Right hindlimb (tissue), 1 donor: Measurements from ENCODE around the gene SLC9C2.
A peak's percentile ranks its signal among the peaks of the same experiment; 100 is the strongest.
"Not testable (repeated sequence)": the region's sequence is repeated elsewhere in the genome, so short reads cannot be mapped to it uniquely, and the experiment has no call there.

ENCODE experiments used
- DNase-seq: peaks from one replicate; pipeline ENCODE4 v3.0.0-alpha.2; 2018

Gene SLC9C2

DNA sequence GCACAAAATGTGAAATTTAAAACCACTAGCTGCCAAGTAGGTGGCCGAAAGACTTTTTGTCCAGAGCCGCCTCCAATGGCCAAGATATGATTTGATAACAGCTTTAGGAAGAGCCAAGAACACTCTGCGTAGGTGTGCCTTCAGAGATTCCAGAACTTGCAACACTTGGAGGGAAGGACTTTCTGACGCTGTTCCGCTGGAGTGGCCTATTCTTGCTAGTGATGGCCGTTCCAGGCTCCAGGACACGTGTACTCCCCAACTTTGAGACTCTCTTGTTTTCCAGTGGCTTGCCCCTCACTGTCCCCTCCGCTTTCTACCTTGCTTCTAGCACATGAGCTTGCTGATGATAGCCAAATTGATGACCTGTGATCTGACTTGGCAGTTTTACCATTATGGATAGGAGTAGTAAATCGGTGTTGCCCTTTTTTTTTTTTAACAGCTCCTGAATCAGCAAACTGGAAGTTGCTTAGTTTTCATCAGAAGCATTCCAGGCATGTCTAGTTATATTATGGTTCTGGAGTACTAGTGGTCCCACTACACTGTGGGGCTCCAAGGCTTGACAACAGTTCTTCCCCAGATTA is 124.7 kb downstream of the SLC9C2 start:
- DNase-seq: peak; percentile 66

GRCh38 chr1:173477286-173478093 is 125.4 kb downstream of the SLC9C2 start, which contains the start of gene PRDX6:
Gene PRDX6 (plus strand): TSS chr1:173477335. CDS start chr1:173477398, 63 bp downstream.
- DNase-seq: no peak

DNA sequence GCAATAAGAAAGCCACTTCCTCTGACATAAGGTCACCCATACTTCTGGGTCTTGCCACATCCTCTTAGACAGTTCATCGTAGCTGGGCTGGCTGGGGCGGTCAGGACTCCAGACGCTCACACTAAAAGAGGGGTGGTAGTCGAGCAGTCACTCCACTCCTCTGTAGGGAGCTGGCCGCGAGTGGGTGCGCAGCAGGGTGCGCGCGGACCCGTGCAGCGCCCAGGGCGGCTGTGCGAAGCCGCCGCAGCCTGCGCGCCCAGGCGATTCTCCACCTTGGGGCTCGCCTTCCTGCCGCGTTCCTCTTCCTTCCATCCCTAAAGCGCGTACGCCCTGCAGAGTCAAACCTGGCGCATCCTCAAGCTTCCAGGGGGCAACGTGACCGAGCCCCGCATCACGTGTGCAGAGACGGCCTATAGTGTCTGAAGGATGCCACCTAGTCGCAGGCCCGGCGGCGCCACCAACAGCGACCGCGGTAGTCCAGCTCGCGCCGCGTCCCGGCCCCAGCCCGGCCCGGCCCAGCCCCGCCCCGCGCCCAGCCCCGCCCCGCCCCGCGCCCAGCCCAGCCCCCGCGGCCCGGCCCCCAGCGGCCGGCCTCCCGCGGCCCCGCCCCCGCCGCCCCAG is 126.1 kb downstream of the SLC9C2 start:
- peak; percentile 93 for DNase-seq

DNA sequence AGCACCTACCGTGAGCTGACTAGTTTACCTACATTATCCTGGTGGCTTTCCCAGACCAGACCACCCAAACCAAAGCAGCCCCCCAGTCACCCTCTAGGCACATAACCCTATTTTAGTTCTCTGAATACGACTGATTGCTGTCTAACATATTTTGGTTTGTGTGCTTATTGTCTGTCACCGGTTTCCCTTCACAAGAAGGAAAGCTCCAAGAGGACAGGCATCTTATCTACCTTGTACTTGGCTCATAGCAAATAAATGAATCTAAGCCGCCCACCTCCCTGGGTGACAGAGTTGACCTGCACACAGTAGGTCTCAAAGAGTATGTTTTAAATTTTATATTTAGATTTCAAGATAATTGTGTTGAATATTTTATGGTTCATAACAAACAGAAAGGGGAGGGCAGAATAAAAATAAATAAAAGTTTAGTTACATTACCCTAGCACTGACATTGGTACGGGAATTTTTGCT is 126.6 kb downstream of the SLC9C2 start:
- DNase-seq: no peak

DNA sequence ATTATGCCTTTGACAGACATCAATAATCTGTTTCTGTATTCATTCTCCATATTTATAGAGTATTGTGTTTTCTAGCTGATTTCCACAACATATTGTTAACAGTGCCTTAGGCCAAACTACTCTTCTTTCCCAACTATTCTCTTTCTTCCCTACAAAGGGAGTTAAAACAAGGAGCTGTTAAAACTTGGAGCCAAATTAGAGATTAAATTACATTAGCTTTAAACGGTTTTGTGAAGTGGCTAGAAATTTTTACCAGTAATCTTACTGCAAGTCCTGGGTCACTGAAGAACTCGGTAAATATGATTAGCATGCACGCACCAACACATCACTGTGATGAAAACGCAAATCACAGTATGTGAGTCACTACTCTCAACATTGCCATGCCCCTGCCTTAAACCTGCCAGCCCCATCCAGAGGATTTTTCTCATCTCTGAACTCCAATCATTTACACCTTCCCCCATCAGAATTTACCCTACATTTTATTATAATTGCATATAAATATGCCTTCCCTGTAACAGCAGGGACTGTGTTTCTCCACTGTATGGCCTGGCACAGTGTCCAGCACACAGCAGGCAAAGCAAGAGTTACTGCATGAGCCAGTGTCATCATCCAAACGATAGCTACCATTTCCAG is 127.2 kb downstream of the SLC9C2 start:
- no peak for DNase-seq

DNA sequence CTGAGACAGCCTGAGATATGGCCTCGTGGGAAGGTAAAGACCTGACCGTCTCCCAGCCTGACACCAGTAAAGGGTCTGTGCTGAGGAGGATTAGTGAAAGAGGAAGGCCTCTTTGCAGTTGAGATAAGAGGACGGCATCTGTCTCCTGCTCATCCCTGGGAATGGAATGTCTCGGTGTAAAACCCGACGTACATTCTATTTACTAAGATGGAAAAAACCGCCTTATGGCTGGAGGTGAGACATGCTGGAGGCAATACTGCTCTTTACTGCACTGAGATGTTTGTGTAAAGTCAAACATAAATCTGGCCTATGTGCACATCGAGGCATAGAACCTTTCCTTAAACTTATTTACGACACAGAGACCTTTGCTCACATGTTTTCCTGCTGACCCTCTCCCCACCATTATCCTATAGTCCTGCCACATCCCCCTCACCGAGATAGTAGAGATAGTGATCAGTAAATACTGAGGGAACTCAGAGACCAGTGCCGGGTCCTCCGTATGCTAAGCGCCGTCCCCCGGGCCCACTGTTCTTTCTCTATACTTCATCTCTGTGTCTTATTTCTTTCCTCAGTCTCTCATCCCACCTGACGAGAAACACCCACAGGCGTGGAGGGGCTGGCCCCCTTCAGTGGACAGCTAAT is 128.0 kb downstream of the SLC9C2 start:
- not testable (repeated sequence) for DNase-seq

DNA sequence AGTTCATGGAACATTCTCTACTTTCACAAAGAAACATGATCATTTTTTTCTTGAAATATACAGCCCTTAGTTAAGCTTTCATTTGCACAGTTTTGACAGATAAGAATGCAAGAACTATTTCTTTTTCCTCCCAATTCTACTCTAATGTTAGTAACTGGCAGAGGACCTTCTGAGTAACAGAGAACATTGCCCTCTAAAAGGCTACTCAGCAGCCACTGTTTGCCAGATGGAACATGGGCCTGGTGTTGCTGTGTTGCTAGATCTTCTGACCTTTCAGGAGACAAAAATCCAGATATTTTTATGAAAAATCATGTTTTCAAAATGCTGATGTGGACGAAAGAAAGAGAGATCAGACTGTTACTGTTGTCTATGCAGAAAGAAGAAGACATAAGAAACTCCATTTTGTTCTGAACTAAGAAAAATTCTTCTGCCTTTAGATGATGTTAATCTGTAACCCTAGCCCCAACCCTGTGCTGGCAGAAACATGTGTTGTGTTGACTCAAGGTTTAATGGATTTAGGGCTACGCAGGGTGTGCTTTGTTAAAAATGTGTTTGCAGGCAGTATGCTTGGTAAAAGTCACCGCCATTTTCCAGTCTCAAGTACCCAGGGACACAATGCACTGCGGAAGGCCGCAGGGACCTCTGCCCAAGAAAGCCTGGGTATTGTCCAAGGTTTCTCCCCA is 128.6 kb downstream of the SLC9C2 start:
- no peak for DNase-seq

GRCh38 chr1:173473599-173474011 is 129.3 kb downstream of the SLC9C2 start:
- no peak for DNase-seq

DNA sequence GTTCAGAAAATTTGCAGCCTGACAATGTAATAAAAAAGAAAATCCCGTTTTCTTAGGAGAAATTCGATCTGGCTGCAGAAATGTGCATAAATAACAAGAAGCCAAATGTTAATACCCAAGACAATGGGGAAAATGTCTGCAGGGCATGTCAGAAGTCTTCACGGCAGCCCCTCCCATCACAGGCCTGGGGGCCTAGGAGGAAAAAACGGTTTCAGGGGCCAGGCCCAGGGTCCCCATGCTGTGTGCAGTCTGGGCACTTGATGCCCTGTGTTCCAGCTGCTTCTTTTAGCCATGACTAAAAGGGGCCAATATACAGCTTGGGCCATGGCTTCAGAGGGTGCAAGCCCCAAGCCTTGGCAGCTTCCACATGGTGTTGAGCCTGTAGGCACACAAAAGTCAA is 132.3 kb downstream of the SLC9C2 start:
- no peak for DNase-seq

DNA sequence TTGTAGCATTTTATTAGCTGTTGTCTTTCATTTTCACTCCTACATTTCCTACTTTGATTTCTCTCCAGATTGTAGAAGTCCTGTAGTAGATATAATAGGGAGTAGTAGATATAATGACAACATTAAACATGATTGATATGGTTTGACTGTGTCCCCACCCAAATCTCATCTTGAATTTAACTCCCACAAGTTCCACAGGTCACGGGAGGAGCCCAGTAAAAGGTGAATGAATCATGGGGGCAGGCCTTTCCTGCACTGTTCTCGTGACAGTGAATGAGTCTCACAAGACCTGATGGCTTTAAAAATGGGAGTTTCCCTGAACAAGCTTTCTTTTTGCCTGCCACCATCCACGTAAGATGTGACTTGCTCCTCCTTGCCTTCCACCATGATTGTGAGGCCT is 133.2 kb downstream of the SLC9C2 start:
- DNase-seq: no peak

DNA sequence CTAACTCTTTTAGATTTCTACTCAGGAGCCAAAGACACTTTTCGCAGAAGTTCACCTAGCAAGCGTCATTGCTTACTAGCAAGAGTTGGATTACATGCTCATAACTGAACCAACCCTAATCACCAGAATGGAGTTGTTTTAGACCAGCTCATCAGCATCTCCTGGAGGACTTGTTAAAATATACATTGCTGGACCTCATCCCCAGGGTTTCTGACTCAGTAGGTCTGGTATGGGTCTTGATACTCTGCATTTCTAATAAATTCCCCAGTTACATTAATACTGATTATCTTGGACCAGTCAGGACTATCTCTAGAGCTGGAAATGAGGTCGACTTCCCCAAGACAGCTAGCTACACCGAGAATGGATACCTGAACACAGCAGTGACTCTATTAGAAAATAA is 135.4 kb downstream of the SLC9C2 start:
- DNase-seq: no peak

- not testable (repeated sequence) for DNase-seq
Measured at GRCh38 chr1:173464185-173464584, 138.7 kb downstream of the SLC9C2 start.

DNA sequence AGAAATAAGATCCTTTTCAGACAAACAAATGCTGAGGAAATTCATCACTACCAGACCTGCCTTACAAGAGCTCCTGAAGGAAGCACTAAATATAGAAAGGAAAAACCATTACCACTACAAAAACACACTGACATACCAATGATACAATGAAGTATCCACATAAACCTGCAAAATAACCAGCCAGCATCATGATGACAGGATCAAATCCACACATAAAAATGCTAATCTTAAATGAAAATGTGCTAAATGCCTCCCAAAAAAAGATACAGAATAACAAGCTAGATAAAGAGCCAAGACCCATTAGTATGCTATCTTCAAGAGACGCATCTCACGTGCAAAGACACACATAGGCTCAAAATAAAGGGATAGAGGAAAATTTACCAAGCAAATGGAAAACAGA is 140.2 kb downstream of the SLC9C2 start:
- not testable (repeated sequence) for DNase-seq

DNA sequence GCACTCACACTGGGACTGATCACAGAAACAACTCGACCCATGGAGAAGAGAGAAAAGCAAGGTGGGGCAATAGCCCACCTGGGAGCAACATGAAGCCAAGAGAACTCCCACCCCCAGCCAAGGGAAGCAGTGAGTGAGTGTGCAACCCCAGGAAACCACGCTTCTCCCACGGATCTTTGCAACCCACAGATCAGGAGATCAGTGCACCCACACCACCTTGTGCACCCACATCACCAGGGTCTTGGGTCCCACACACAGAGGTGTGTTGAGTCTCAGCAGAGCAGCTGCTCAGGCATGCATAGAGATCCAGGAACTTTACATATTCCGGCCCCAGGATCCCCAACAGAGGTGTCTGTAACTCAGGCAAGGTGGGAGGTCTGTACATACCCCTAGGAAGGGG is 143.0 kb downstream of the SLC9C2 start:
- no peak for DNase-seq

DNA sequence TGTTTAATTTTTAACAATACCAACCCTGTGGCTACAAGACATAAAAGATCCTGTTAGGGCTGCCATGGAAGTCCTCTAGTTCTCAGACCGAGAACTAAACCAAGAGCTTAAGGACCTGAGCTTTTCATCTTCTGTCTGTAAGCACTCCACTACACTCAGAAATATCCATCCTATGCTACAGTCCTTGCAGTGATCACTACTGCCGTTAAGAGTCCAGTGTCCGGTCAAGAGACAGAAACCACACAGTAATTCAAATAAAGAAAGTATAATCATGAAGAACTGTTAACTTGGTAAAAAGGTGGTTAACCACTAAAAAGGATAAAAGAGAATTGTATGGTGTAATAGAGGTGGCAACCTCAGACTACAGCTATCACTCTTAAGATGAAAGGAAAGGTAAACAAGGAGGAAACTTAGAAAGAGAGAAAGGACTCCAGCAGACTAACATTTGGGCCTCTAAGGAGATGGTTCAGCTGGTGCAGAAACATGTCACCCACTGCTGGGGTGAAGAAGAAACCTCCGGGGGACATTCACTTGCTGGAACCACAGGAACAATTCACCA is 147.8 kb downstream of the SLC9C2 start:
- no peak for DNase-seq

GRCh38 chr1:173453982-173454381 is 148.9 kb downstream of the SLC9C2 start:
- no peak for DNase-seq

- no peak for DNase-seq
Measured at GRCh38 chr1:173451981-173452380, 150.9 kb downstream of the SLC9C2 start.
